GM19328 (cell line): ENCODE results near the gene VPS51.

Source experiments
- ATAC-seq: cut with Tn5 transposase; IDR thresholded peaks from one replicate; pipeline ENCODE4 v1.9.1; 2021; ENCODE audit warnings: mild to moderate bottlenecking, moderate library complexity; ENCODE audit not compliant: unreplicated experiment

Gene VPS51

GRCh38 chr11:65095974-65096806, at the start of gene VPS51:
Gene VPS51, plus strand, starts transcription at chr11:65096214. Its CDS starts 37 bp downstream, at chr11:65096251.
- peak; percentile 71 for ATAC-seq

GRCh38 chr11:65047581-65048422, 48.2 kb upstream of the VPS51 start:
- ATAC-seq = no peak

GRCh38 chr11:65051398-65051858, 44.6 kb upstream of the VPS51 start:
- ATAC-seq = no peak

- ATAC-seq = no peak
Observed at GRCh38 chr11:65053827-65054508, 42.0 kb upstream of the VPS51 start.

GRCh38 chr11:65055538-65055937, 40.5 kb upstream of the VPS51 start:
- ATAC-seq = no peak

GRCh38 chr11:65056999-65057398, 39.0 kb upstream of the VPS51 start:
- no peak for ATAC-seq

- ATAC-seq = no peak
Observed at GRCh38 chr11:65057526-65057925, 38.5 kb upstream of the VPS51 start.

- ATAC-seq = no peak
Observed at GRCh38 chr11:65058012-65058411, 38.0 kb upstream of the VPS51 start.

- ATAC-seq = no peak
Observed at GRCh38 chr11:65058419-65059054, 37.5 kb upstream of the VPS51 start, which contains the start of gene NAALADL1. Gene NAALADL1, minus strand, starts transcription at chr11:65058553. Its CDS starts 32 bp downstream, at chr11:65058521.

- ATAC-seq = no peak
Observed at GRCh38 chr11:65059523-65059922, 36.5 kb upstream of the VPS51 start.

- ATAC-seq = no peak
Observed at GRCh38 chr11:65059959-65060824, 35.8 kb upstream of the VPS51 start.

- ATAC-seq = no peak
Observed at GRCh38 chr11:65060913-65061408, 35.1 kb upstream of the VPS51 start.

- no peak for ATAC-seq
Observed at GRCh38 chr11:65063532-65063931, 32.5 kb upstream of the VPS51 start.

- no peak for ATAC-seq
Observed at GRCh38 chr11:65064847-65065240, 31.2 kb upstream of the VPS51 start.

GRCh38 chr11:65065851-65066250, 30.2 kb upstream of the VPS51 start:
- no peak for ATAC-seq

GRCh38 chr11:65066315-65066714, 29.7 kb upstream of the VPS51 start:
- ATAC-seq = no peak

GRCh38 chr11:65066805-65067291, 29.2 kb upstream of the VPS51 start:
- no peak for ATAC-seq

GRCh38 chr11:65067446-65067845, 28.6 kb upstream of the VPS51 start:
- ATAC-seq = no peak

- ATAC-seq = no peak
Observed at GRCh38 chr11:65069217-65069616, 26.8 kb upstream of the VPS51 start.
